ENCODE measurements around the gene AGBL1. TPM values are rescaled to one million over a fixed set of nuclear protein-coding genes. Genes with fewer than 3 reads are reported as not detected.

AGBL1 gene
- total and polyA plus RNA-seq, 4 donors: 0.08 to 147 (median 4.7) TPM

DNA sequence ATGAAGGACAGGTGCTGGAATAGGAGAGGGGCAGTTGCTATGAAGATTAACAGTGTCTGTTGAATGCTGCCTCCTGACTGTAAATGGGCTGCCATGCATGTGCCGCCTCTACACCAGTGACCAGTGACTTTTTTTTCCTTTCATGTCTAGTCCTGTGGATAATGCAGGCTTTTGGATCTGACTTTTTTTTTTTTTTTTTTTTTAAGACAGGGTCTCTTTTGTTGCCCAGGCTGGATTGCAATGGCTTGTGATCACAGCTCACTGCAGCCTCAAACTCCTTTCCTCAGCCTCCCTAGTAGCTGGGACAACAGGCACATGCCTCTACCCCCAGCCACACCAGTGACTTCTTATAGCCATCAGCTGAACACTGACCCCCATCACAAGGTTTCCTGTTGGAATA, 41.2 kb upstream of the AGBL1 start:
- WGBS, 2 donors: 96 to 100% methylated on average over 1 of the region's 1 CpG
- no peak overlapping the region for H3K4me3 ChIP-seq
- H3K9me3 ChIP-seq (ENCODE audit: control insufficient read depth in 4 of 4, insufficient read depth in 3 of 4, low read length in 3 of 4): peaks cover 0 to 2% (median 0%) of the 10 kb centered on the region in 4 donors
- TF ChIP-seq CTCF (IDR thresholded peaks at IDR 0.05; ENCODE audit: control extremely low read depth, extremely low read depth): no peak
- no peak for DNase-seq
- H3K9ac ChIP-seq (ENCODE audit: insufficient read depth in 1 of 2, low read length in 2 of 2): no peak overlapping the region
- ATAC-seq (ENCODE audit: insufficient read depth, low FRiP score): no peak
- no peaks in the 10 kb centered on the region for H3K4me1 ChIP-seq (ENCODE audit: control insufficient read depth in 5 of 5, insufficient read depth in 5 of 5, low read length in 5 of 5)
- H3K27ac ChIP-seq (ENCODE audit: low read depth in 1 of 2, low read length in 1 of 2): no peak overlapping the region
- no peaks in the 10 kb centered on the region for H3K27me3 ChIP-seq (ENCODE audit: control insufficient read depth in 3 of 3, insufficient read depth in 3 of 3, low read length in 2 of 3)
- no peaks in the 10 kb centered on the region for H3K36me3 ChIP-seq (ENCODE audit: control insufficient read depth in 4 of 4, insufficient read depth in 4 of 4, low read length in 4 of 4)

GRCh38 chr15:86040356-86041033, 39.2 kb upstream of the AGBL1 start:
- Histone ChIP-seq H3K36me3 (ENCODE audit: control insufficient read depth in 4 of 4, insufficient read depth in 4 of 4, low read length in 4 of 4) (no peaks in the 10 kb centered on the region), H3K4me3 (no peak overlapping the region), H3K9ac (ENCODE audit: insufficient read depth in 1 of 2, low read length in 2 of 2) (no peak overlapping the region), H3K27ac (ENCODE audit: low read depth in 1 of 2, low read length in 1 of 2) (no peak overlapping the region), H3K4me1 (ENCODE audit: control insufficient read depth in 5 of 5, insufficient read depth in 5 of 5, low read length in 5 of 5) (no peaks in the 10 kb centered on the region), H3K9me3 (ENCODE audit: control insufficient read depth in 4 of 4, insufficient read depth in 3 of 4, low read length in 3 of 4) (peaks cover 0 to 2% (median 0%) of the 10 kb centered on the region in 4 donors), H3K27me3 (ENCODE audit: control insufficient read depth in 3 of 3, insufficient read depth in 3 of 3, low read length in 2 of 3) (no peaks in the 10 kb centered on the region)
- ATAC-seq (ENCODE audit: insufficient read depth, low FRiP score) (no peak), DNase-seq (no peak)
- no peak for TF ChIP-seq CTCF (IDR thresholded peaks at IDR 0.05; ENCODE audit: control extremely low read depth, extremely low read depth)
- WGBS, 2 donors: 73 to 81% methylated on average over 6 of the region's 6 CpGs

- no peak for TF ChIP-seq CTCF (IDR thresholded peaks at IDR 0.05; ENCODE audit: control extremely low read depth, extremely low read depth)
- DNase-seq: no peak
- H3K9ac ChIP-seq (ENCODE audit: insufficient read depth in 1 of 2, low read length in 2 of 2): no peak overlapping the region
- peaks cover 0 to 2% (median 0%) of the 10 kb centered on the region in 4 donors for H3K9me3 ChIP-seq (ENCODE audit: control insufficient read depth in 4 of 4, insufficient read depth in 3 of 4, low read length in 3 of 4)
- H3K36me3 ChIP-seq (ENCODE audit: control insufficient read depth in 4 of 4, insufficient read depth in 4 of 4, low read length in 4 of 4): no peaks in the 10 kb centered on the region
- no peak for ATAC-seq (ENCODE audit: insufficient read depth, low FRiP score)
- no peaks in the 10 kb centered on the region for H3K27me3 ChIP-seq (ENCODE audit: control insufficient read depth in 3 of 3, insufficient read depth in 3 of 3, low read length in 2 of 3)
- no peaks in the 10 kb centered on the region for H3K4me1 ChIP-seq (ENCODE audit: control insufficient read depth in 5 of 5, insufficient read depth in 5 of 5, low read length in 5 of 5)
- no peak overlapping the region for H3K27ac ChIP-seq (ENCODE audit: low read depth in 1 of 2, low read length in 1 of 2)
- 56 to 57% methylated on average over 6 of the region's 6 CpGs for WGBS, 2 donors
- H3K4me3 ChIP-seq: no peak overlapping the region
These were observed 38.3 kb upstream of the AGBL1 start for GRCh38 chr15:86041399-86041798.

- no peak for ATAC-seq (ENCODE audit: insufficient read depth, low FRiP score)
- H3K4me3 ChIP-seq: no peak overlapping the region
- no peak for DNase-seq
- no peaks in the 10 kb centered on the region for H3K27me3 ChIP-seq (ENCODE audit: control insufficient read depth in 3 of 3, insufficient read depth in 3 of 3, low read length in 2 of 3)
- peaks cover 0 to 2% (median 0%) of the 10 kb centered on the region in 4 donors for H3K9me3 ChIP-seq (ENCODE audit: control insufficient read depth in 4 of 4, insufficient read depth in 3 of 4, low read length in 3 of 4)
- no peak overlapping the region for H3K9ac ChIP-seq (ENCODE audit: insufficient read depth in 1 of 2, low read length in 2 of 2)
- 91 to 96% methylated on average over 1 of the region's 1 CpG for WGBS, 2 donors
- H3K4me1 ChIP-seq (ENCODE audit: control insufficient read depth in 5 of 5, insufficient read depth in 5 of 5, low read length in 5 of 5): no peaks in the 10 kb centered on the region
- TF ChIP-seq CTCF (IDR thresholded peaks at IDR 0.05; ENCODE audit: control extremely low read depth, extremely low read depth): no peak
- no peak overlapping the region for H3K27ac ChIP-seq (ENCODE audit: low read depth in 1 of 2, low read length in 1 of 2)
- H3K36me3 ChIP-seq (ENCODE audit: control insufficient read depth in 4 of 4, insufficient read depth in 4 of 4, low read length in 4 of 4): no peaks in the 10 kb centered on the region
These were observed 37.4 kb upstream of the AGBL1 start for GRCh38 chr15:86042226-86042625.
